ENCODE measurements around the gene CHAC1. TPM values are rescaled to one million over a fixed set of nuclear protein-coding genes. Genes with fewer than 3 reads are reported as not detected.

The CHAC1 gene
- polyA plus RNA-seq, 3 donors: 0.15 TPM; not detected in 2

DNA sequence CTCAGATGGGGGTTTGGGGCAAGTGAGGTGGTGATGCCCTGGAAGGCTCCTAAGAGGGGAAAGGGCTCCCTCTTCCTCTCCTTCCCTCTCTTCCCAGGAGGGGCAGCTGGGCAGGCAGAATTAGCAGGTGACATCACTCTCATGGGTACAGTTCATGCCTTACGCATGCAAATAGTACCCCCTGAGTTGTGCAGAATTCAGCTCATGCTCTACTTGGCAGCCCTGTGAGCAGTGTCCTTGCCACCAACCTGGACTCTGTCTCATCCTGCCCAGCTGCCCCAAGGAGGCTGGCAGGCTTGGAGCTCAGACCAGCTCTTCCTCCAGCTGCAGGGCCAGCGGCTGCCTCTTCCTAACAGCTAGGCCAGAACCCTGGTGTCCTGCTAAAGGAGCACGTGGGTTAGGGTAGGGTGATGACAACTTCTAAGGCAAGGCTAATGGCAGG lies 3.3 kb downstream of the CHAC1 start:
- H3K79me2 ChIP-seq (ENCODE audit: insufficient read depth, low read length): no peaks in the 10 kb centered on the region
- peaks cover 24% of the 10 kb centered on the region for H3K4me1 Mint-ChIP-seq
- no peak overlapping the region for H3K9ac ChIP-seq (ENCODE audit: insufficient read depth, low read length, poor library complexity, severe bottlenecking)
- 100% methylated on average over 2 of the region's 3 CpGs for WGBS (ENCODE audit: insufficient coverage)
- peaks cover 16 to 19% of the 10 kb centered on the region in 2 donors for H3K4me1 ChIP-seq (ENCODE audit: control insufficient read depth in 1 of 2, insufficient read depth in 2 of 2, low read length in 2 of 2)
- no peaks in the 10 kb centered on the region for H3K36me3 ChIP-seq (replicated peaks in 1 of 2; ENCODE audit: control insufficient read depth in 1 of 2, insufficient read depth in 2 of 2, low read length in 2 of 2)
- no peak overlapping the region for H2AFZ ChIP-seq (ENCODE audit: insufficient read depth, low read depth, low read length, poor library complexity, severe bottlenecking)
- no peak overlapping the region for H3K27ac ChIP-seq (ENCODE audit: low read depth in 1 of 2, low read length in 2 of 2)
- H3K27ac Mint-ChIP-seq: no peak overlapping the region
- no peak overlapping the region for H3K4me3 Mint-ChIP-seq
- intact Hi-C loops (cut with micrococcal nuclease): no loop called here
- peaks cover 0 to 9% of the 10 kb centered on the region in 2 donors for H3K27me3 ChIP-seq (ENCODE audit: control insufficient read depth in 2 of 2, insufficient read depth in 2 of 2, low read length in 2 of 2)
- H3K9me3 Mint-ChIP-seq: peaks cover 0 to 5% (median 0%) of the 10 kb centered on the region in 7 donors
- H4K20me1 ChIP-seq (ENCODE audit: insufficient read depth, low read length): no peaks in the 10 kb centered on the region
- no peaks in the 10 kb centered on the region for H3K9me3 ChIP-seq (replicated peaks in 1 of 2; ENCODE audit: control insufficient read depth in 1 of 2, insufficient read depth in 1 of 2, low read length in 2 of 2)
- no peak for DNase-seq
- H3K4me3 ChIP-seq (replicated peaks in 1 of 3; ENCODE audit: low read depth in 2 of 3, low read length in 3 of 3): no peak overlapping the region
- H3K36me3 Mint-ChIP-seq: no peaks in the 10 kb centered on the region
- TF ChIP-seq, protein P1, sequence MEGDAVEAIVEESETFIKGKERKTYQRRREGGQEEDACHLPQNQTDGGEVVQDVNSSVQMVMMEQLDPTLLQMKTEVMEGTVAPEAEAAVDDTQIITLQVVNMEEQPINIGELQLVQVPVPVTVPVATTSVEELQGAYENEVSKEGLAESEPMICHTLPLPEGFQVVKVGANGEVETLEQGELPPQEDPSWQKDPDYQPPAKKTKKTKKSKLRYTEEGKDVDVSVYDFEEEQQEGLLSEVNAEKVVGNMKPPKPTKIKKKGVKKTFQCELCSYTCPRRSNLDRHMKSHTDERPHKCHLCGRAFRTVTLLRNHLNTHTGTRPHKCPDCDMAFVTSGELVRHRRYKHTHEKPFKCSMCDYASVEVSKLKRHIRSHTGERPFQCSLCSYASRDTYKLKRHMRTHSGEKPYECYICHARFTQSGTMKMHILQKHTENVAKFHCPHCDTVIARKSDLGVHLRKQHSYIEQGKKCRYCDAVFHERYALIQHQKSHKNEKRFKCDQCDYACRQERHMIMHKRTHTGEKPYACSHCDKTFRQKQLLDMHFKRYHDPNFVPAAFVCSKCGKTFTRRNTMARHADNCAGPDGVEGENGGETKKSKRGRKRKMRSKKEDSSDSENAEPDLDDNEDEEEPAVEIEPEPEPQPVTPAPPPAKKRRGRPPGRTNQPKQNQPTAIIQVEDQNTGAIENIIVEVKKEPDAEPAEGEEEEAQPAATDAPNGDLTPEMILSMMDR (IDR thresholded peaks at IDR 0.05): no peak
- H3K27me3 Mint-ChIP-seq (ENCODE audit: low read depth in 3 of 3): peaks cover 16 to 20% (median 17%) of the 10 kb centered on the region in 3 donors
- no peak overlapping the region for H3K4me2 ChIP-seq (replicated peaks; ENCODE audit: extremely low read depth, low read length, poor library complexity, severe bottlenecking)

DNA sequence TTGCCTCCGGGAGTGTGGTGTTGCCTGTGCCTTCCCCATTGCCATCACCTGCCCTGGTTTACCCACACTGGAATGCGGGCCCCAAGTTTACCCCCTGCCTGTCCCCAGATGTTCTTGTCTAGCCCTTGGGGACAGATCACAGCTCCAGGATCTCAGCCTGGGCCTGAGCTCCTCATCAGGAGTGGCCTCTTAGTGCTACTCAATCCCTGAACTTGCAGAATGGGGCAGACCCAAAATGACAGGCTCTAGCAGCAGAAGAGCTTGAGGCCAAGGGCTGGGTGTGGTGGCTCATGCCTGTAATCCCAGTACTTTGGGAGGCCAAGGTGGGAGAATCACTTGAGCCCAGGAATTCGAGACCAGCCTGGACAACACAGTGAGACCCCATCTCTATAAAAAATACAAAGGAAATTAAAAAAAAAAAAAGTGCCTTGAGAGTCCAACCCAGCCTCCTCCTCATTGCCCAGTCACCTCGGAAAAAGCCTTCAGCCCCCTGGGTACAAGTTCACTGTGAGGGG lies 3.8 kb downstream of the CHAC1 start:
- 92% methylated on average over 2 of the region's 4 CpGs for WGBS (ENCODE audit: insufficient coverage)
- H2AFZ ChIP-seq (ENCODE audit: insufficient read depth, low read depth, low read length, poor library complexity, severe bottlenecking): no peak overlapping the region

More for the DNA sequence above, 3.8 kb downstream of the CHAC1 start:
- Mint-ChIP-seq H3K36me3 (no peaks in the 10 kb centered on the region), H3K4me3 (no peak overlapping the region), H3K27me3 (ENCODE audit: low read depth in 3 of 3) (peaks cover 14 to 20% (median 16%) of the 10 kb centered on the region in 3 donors), H3K9me3 (peaks cover 0 to 5% (median 0%) of the 10 kb centered on the region in 7 donors), H3K4me1 (peaks cover 24% of the 10 kb centered on the region), H3K27ac (no peak overlapping the region)
- no peaks in the 10 kb centered on the region for H3K9me3 ChIP-seq (replicated peaks in 1 of 2; ENCODE audit: control insufficient read depth in 1 of 2, insufficient read depth in 1 of 2, low read length in 2 of 2)
- H3K27me3 ChIP-seq (ENCODE audit: control insufficient read depth in 2 of 2, insufficient read depth in 2 of 2, low read length in 2 of 2): peaks cover 0 to 9% of the 10 kb centered on the region in 2 donors
- H3K79me2 ChIP-seq (ENCODE audit: insufficient read depth, low read length): no peaks in the 10 kb centered on the region
- no peak overlapping the region for H3K9ac ChIP-seq (ENCODE audit: insufficient read depth, low read length, poor library complexity, severe bottlenecking)
- DNase-seq: no peak
- TF ChIP-seq, protein P1 (IDR thresholded peaks at IDR 0.05): no peak
- no peak overlapping the region for H3K27ac ChIP-seq (ENCODE audit: low read depth in 1 of 2, low read length in 2 of 2)
- intact Hi-C loops (cut with micrococcal nuclease): no loop called here
- H3K4me1 ChIP-seq (ENCODE audit: control insufficient read depth in 1 of 2, insufficient read depth in 2 of 2, low read length in 2 of 2): peaks cover 16 to 19% of the 10 kb centered on the region in 2 donors
- no peaks in the 10 kb centered on the region for H3K36me3 ChIP-seq (replicated peaks in 1 of 2; ENCODE audit: control insufficient read depth in 1 of 2, insufficient read depth in 2 of 2, low read length in 2 of 2)
- H4K20me1 ChIP-seq (ENCODE audit: insufficient read depth, low read length): no peaks in the 10 kb centered on the region
- no peak overlapping the region for H3K4me3 ChIP-seq (replicated peaks in 1 of 3; ENCODE audit: low read depth in 2 of 3, low read length in 3 of 3)
- no peak overlapping the region for H3K4me2 ChIP-seq (replicated peaks; ENCODE audit: extremely low read depth, low read length, poor library complexity, severe bottlenecking)
